HG03025 (cell line): ENCODE data around the gene TTPAL.

Experiments used
- ATAC-seq: cut with Tn5 transposase; IDR thresholded peaks from one replicate; pipeline ENCODE4 v1.9.1; 2021; ENCODE audit warnings: mild to moderate bottlenecking, moderate library complexity; ENCODE audit not compliant: unreplicated experiment, low FRiP score

TTPAL gene

DNA sequence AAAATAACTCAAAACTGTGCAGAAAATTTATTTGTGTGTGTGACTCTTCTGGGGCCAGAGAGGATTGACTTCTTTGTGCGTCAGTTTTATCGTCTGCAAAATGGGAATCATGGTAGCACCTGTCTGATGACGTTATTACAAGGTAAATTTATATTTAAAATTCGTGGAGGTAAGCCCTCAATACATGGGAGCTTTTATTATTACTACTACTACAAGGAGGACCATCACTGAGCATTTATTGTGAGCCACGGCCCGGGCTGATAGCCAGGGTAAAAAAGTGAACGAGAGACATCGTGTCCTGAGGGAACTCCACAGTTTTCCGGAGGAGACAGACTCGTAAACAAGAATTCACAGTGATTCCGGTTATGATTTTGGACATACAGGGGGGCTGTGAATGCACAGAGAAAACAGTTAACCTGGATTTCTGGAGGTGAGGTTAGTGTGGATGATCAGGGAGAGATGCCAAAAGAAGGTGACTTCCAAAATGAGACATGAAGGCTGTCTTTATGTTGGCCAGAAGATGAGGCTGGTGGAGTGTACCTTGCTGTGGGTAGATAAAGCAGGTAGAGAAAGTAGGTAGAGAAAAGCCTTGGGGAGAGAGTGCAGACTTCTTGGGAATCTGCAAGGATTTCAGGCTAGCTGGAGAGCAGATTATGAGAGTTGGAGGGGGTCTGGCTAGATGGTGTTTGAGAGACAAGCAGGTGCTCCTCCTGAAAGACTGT, 56.7 kb downstream of the TTPAL start:
- no peak for ATAC-seq

DNA sequence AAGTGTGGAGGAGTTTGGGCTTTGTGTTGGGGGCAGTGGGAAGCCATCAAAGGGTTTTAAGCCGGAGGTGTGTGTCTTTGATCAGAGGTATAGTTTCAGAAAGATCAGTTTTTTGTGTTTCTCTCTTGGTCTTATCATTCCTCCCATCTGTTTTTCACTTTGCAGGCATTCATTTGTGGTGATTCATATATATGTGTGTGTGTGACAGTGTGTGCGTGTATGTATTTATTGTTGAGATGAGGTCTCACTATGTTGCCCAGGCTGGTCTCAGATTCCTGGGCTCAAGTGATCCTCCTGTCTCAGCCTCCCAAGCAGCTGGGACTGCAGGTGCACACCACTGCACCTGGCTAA, 57.3 kb downstream of the TTPAL start:
- ATAC-seq: no peak

DNA sequence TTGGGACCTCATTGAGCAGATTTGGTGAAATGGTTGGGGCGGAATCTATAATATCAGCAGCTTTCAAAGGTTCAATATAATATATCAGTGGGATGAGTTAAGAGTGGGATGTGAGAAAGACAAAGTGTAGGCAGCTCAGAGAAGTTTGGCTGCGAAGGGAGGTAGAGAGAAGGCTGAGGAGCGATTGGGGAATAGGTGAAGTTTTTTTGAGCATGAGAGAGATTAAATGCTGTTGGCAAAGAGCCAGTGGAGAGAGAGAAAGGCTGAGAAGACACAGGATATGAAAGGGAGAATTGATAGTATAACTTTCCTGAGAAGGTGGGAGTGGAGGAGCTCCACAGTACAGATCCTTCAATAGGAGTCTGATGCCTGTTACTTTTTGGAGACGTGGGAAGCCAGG, 58.3 kb downstream of the TTPAL start:
- ATAC-seq: no peak

- ATAC-seq: no peak
Measured at GRCh38 chr20:44536175-44536574, 60.5 kb downstream of the TTPAL start.

DNA sequence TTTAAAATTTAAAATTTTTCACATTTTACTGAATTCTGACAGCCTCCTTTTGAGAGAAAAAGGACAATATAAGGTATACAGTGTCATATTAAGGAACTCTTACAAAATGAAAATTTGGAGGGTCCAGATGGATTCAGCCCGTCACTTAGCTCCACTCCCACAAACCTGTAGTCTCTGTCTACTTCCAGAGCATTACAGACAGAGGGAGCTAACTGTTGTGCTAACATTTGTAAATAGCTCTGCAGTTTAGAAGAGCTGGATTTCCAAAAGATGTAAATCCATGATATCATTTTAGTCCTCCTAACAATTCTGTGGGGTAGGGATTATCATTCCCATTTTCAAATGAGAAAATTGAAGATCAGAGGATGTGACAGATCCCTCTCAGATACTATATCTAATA, 62.3 kb downstream of the TTPAL start:
- ATAC-seq: no peak

DNA sequence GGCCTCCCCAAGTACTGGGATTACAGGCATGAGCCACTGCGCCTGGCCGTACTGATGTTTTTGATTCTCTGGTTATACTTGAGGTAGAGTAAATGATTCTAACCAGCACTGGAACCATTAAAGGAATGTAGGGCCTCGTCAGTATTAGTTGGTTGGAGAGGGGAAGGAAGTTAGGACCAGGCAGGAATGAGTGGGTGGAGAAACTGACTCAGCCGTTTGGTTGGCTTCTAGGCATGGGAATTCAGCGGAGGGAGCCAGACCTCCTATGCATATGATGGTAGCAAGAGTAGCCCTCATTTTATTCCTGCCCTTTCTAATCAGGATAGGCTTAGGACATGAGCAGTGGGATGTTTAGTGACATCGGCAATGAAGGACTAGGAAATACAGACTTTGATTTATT, 65.2 kb downstream of the TTPAL start:
- ATAC-seq: no peak

DNA sequence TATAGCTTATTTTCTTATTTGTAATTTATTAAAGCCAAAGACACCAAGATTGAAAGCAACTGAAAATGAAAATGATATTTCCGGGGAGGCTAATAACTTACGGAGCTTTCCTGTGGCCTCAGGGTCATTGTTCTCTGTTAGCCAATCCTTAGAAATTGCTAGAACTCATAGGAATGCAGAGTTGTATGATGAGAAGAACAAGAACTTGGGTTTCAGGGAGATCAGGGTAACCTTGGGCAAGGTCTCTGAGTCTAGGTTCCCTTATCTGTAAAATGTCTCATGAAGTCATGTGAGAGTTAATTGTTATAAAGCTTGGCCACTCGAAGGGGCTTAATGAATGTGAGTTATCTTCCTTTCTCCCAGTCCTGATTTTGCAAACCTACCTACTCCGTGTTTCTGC, 66.3 kb downstream of the TTPAL start:
- no peak for ATAC-seq

GRCh38 chr20:44542890-44543289, 67.2 kb downstream of the TTPAL start:
- no peak for ATAC-seq

DNA sequence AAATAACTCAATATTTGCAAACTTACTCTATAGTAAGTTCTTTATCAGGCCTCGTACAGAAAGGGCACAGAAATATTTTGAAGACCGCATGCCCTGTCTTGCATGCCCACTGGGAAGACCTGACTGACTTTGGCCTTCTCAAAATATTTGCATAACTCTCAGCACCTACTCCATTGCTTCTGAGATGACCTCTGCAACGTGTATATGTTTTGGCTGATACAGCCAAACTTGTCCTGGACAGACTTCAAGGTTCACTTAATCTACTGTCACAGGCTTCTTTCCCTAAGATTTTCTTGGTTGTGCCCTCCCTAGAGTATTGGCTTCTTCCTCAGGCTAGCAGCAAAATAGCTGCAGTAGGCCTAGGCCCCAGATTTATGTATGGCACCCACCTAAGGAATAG, 67.7 kb downstream of the TTPAL start:
- no peak for ATAC-seq
